Measurements from ENCODE around the gene SERGEF. TPM values are rescaled to one million over a fixed set of nuclear protein-coding genes. Genes with fewer than 3 reads are reported as not detected.

The SERGEF gene
- polyA plus RNA-seq, 3 donors, result 14.3 to 33.7 (median 33.3) TPM

- 88% methylated on average over 7 of the region's 13 CpGs for WGBS (ENCODE audit: insufficient coverage)
- H3K36me3 ChIP-seq (replicated peaks in 1 of 2; ENCODE audit: control insufficient read depth in 1 of 2, insufficient read depth in 2 of 2, low read length in 2 of 2), result no peaks in the 10 kb centered on the region
- H3K9me3 ChIP-seq (replicated peaks in 1 of 2; ENCODE audit: control insufficient read depth in 1 of 2, insufficient read depth in 1 of 2, low read length in 2 of 2), result no peaks in the 10 kb centered on the region
- H3K4me2 ChIP-seq (replicated peaks; ENCODE audit: extremely low read depth, low read length, poor library complexity, severe bottlenecking), result no peak overlapping the region
- Mint-ChIP-seq H3K9me3 (peaks cover 0 to 2% (median 0%) of the 10 kb centered on the region in 7 donors), H3K27me3 (ENCODE audit: low read depth in 3 of 3) (peaks cover 0 to 8% (median 2%) of the 10 kb centered on the region in 3 donors), H3K4me1 (no peaks in the 10 kb centered on the region), H3K27ac (no peak overlapping the region), H3K36me3 (no peaks in the 10 kb centered on the region), H3K4me3 (no peak overlapping the region)
- no peaks in the 10 kb centered on the region for H3K79me2 ChIP-seq (ENCODE audit: insufficient read depth, low read length)
- intact Hi-C loops (cut with micrococcal nuclease), result no loop called here
- no peaks in the 10 kb centered on the region for H3K27me3 ChIP-seq (ENCODE audit: control insufficient read depth in 2 of 2, insufficient read depth in 2 of 2, low read length in 2 of 2)
- H3K4me1 ChIP-seq (ENCODE audit: control insufficient read depth in 1 of 2, insufficient read depth in 2 of 2, low read length in 2 of 2), result no peaks in the 10 kb centered on the region
- no peak overlapping the region for H3K9ac ChIP-seq (ENCODE audit: insufficient read depth, low read length, poor library complexity, severe bottlenecking)
- H3K27ac ChIP-seq (ENCODE audit: low read depth in 1 of 2, low read length in 2 of 2), result no peak overlapping the region
- no peaks in the 10 kb centered on the region for H4K20me1 ChIP-seq (ENCODE audit: insufficient read depth, low read length)
- H2AFZ ChIP-seq (ENCODE audit: insufficient read depth, low read depth, low read length, poor library complexity, severe bottlenecking), result no peak overlapping the region
- DNase-seq, result no peak
- H3K4me3 ChIP-seq (replicated peaks in 1 of 3; ENCODE audit: low read depth in 2 of 3, low read length in 3 of 3), result no peak overlapping the region
- TF ChIP-seq CTCF (IDR thresholded peaks at IDR 0.05), result no peak
Measured at GRCh38 chr11:17777738-17778091, 235.1 kb downstream of the SERGEF start.

GRCh38 chr11:17777086-17777737 lies 235.6 kb downstream of the SERGEF start:
- H3K9me3 Mint-ChIP-seq, result peaks cover 0 to 2% (median 0%) of the 10 kb centered on the region in 7 donors
- H3K27ac Mint-ChIP-seq, result peak overlapping the region in 1 of 7 donors; percentile 37
- Histone ChIP-seq H3K9ac (ENCODE audit: insufficient read depth, low read length, poor library complexity, severe bottlenecking) (no peak overlapping the region), H3K4me1 (ENCODE audit: control insufficient read depth in 1 of 2, insufficient read depth in 2 of 2, low read length in 2 of 2) (no peaks in the 10 kb centered on the region), H3K27me3 (ENCODE audit: control insufficient read depth in 2 of 2, insufficient read depth in 2 of 2, low read length in 2 of 2) (no peaks in the 10 kb centered on the region), H3K9me3 (replicated peaks in 1 of 2; ENCODE audit: control insufficient read depth in 1 of 2, insufficient read depth in 1 of 2, low read length in 2 of 2) (no peaks in the 10 kb centered on the region), H3K79me2 (ENCODE audit: insufficient read depth, low read length) (no peaks in the 10 kb centered on the region), H3K27ac (ENCODE audit: low read depth in 1 of 2, low read length in 2 of 2) (no peak overlapping the region), H3K4me2 (replicated peaks; ENCODE audit: extremely low read depth, low read length, poor library complexity, severe bottlenecking) (no peak overlapping the region), H3K4me3 (replicated peaks in 1 of 3; ENCODE audit: low read depth in 2 of 3, low read length in 3 of 3) (no peak overlapping the region), H3K36me3 (replicated peaks in 1 of 2; ENCODE audit: control insufficient read depth in 1 of 2, insufficient read depth in 2 of 2, low read length in 2 of 2) (no peaks in the 10 kb centered on the region), H4K20me1 (ENCODE audit: insufficient read depth, low read length) (no peaks in the 10 kb centered on the region), H2AFZ (ENCODE audit: insufficient read depth, low read depth, low read length, poor library complexity, severe bottlenecking) (no peak overlapping the region)
- DNase-seq, result no peak
- WGBS (ENCODE audit: insufficient coverage), result 92% methylated on average over 15 of the region's 16 CpGs
- H3K27me3 Mint-ChIP-seq (ENCODE audit: low read depth in 3 of 3), result peaks cover 0 to 8% (median 2%) of the 10 kb centered on the region in 3 donors
- intact Hi-C loops (cut with micrococcal nuclease), result no loop called here
- no peaks in the 10 kb centered on the region for H3K36me3 Mint-ChIP-seq
- TF ChIP-seq CTCF (IDR thresholded peaks at IDR 0.05), result no peak
- no peak overlapping the region for H3K4me3 Mint-ChIP-seq
- H3K4me1 Mint-ChIP-seq, result no peaks in the 10 kb centered on the region

All from CD14-positive monocyte (primary cell).